Measurements from ENCODE around the gene KIRREL1. TPM values are rescaled to one million over a fixed set of nuclear protein-coding genes. Genes with fewer than 3 reads are reported as not detected.

KIRREL1 gene
- total and polyA plus RNA-seq, 2 of the 8 experiments (the other 6 are each of a cell fraction or from before 2014, with no cell fraction given), result 14.2 to 39.0 TPM

DNA sequence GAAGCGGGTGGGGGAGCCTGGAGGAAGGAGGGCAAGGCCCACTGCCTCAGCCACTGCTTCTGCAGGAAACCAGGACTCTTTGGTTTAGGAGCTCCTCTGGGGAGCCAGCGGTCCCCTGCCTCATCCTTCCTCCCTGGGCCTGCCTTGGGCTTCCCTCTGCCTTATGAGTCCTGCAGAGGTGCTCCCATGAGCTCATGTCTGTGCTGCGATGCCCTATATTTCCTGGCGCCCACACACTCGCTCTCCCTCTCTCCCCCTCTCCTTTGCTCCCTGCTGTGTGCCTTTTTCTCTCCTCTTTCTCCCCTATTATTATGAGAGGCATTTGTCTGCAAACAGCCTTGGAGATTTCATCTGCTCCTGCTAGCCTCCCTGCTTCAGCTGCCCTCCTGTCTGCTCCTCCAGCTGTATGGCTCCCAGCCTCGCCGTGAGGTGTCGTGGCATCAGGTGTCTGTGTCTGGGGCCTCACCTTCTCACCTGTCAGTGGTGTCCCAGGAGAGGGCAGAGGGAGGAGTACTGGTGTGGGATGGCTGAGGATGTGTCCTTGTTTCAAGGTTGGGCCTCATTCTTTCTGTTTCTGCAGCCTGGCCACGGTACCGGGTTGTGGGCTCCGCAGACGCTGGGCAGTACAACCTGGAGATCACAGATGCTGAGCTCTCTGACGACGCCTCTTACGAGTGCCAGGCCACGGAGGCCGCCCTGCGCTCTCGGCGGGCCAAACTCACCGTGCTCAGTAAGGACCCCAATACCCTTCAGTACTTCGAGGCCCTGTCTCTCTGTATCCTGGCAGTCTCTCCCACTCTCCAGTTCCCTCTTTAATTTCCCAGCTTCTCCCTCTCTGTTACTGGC is 84.2 kb downstream of the KIRREL1 start (continued):
- TF ChIP-seq, protein P1, sequence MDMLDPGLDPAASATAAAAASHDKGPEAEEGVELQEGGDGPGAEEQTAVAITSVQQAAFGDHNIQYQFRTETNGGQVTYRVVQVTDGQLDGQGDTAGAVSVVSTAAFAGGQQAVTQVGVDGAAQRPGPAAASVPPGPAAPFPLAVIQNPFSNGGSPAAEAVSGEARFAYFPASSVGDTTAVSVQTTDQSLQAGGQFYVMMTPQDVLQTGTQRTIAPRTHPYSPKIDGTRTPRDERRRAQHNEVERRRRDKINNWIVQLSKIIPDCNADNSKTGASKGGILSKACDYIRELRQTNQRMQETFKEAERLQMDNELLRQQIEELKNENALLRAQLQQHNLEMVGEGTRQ (IDR thresholded peaks at IDR 0.05; ENCODE audit: low read length), result no peak
- TF ChIP-seq TAF7 (optimal IDR thresholded peaks at IDR 0.05; ENCODE audit: borderline replicate concordance, low read depth, low read length) (no peak), TAF1 (IDR thresholded peaks at IDR 0.05; ENCODE audit: low read depth, low read length) (no peak)
